Natural killer cell (primary cell): ENCODE data around the gene SF3B4. TPM values are rescaled to one million over a fixed set of nuclear protein-coding genes. Genes with fewer than 3 reads are reported as not detected.

ENCODE experiments used
- ATAC-seq, 3 donors: fragments of 150-1000 bp in 2 of 3; fragments of 200-7000 bp in 1 of 3; cut with Tn5 transposase; 1 replicate in 1 of 3; 2 replicates in 2 of 3; pipeline ENCODE4 v1.10.0; 2021; ENCODE audit warnings: mild to moderate bottlenecking in 2 of 3, moderate library complexity in 2 of 3
- DNase-seq, 2 donors: peaks; one replicate each; pipeline versions ENCODE4 v3.0.0 to v3.0.0-alpha.2; 2013 to 2021; ENCODE audit warnings: mixed read lengths in 1 of 2
- H3K27ac ChIP-seq: one replicate; pipeline ENCODE4 v1.5.1; 2013; ENCODE audit warnings: mild to moderate bottlenecking, low read length
- H3K27me3 ChIP-seq: one replicate; pipeline ENCODE4 v1.6.1; 2013; ENCODE audit warnings: low read length; ENCODE audit not compliant: control insufficient read depth, insufficient read depth
- H3K36me3 ChIP-seq: one replicate; pipeline ENCODE4 v1.6.1; 2013; ENCODE audit warnings: low read length; ENCODE audit not compliant: control insufficient read depth, insufficient read depth
- H3K4me1 ChIP-seq: one replicate; pipeline ENCODE4 v1.6.1; 2013; ENCODE audit warnings: low read length; ENCODE audit not compliant: control insufficient read depth, insufficient read depth
- H3K4me3 ChIP-seq: one replicate; pipeline ENCODE4 v1.5.1; 2013; ENCODE audit warnings: low read length
- H3K9me3 ChIP-seq: one replicate; pipeline ENCODE4 v1.6.1; 2013; ENCODE audit warnings: low read length; ENCODE audit not compliant: control insufficient read depth, insufficient read depth
- H3K27ac Mint-ChIP-seq, 2 donors: one replicate each; pipeline ENCODE4 v1.8.0; 2022; ENCODE audit warnings: mild to moderate bottlenecking in 2 of 2, mixed read lengths in 2 of 2, moderate library complexity in 1 of 2
- H3K27me3 Mint-ChIP-seq, 2 donors: one replicate each; pipeline ENCODE4 v1.8.0; 2022; ENCODE audit warnings: low read depth in 2 of 2, mixed read lengths in 2 of 2
- H3K36me3 Mint-ChIP-seq: one replicate; pipeline ENCODE4 v1.8.0; 2022; ENCODE audit warnings: mixed read lengths
- H3K4me1 Mint-ChIP-seq, 2 donors: one replicate each; pipeline ENCODE4 v1.8.0; 2022; ENCODE audit warnings: mixed read lengths in 2 of 2
- H3K4me3 Mint-ChIP-seq: one replicate; pipeline ENCODE4 v1.8.0; 2022; ENCODE audit warnings: mild to moderate bottlenecking, moderate library complexity, mixed read lengths
- H3K9me3 Mint-ChIP-seq, 2 donors: one replicate each; pipeline ENCODE4 v1.8.0; 2022; ENCODE audit warnings: mixed read lengths in 2 of 2
- CTCF ChIP-seq: fragments of 200-600 bp; IDR thresholded peaks from one replicate; pipeline ENCODE4 v1.8.0; 2022; ENCODE audit warnings: antibody characterized with exemption
- WGBS: methylation state at CpG from one replicate; pipeline ENCODE4 v1.1.7; 2013; ENCODE audit warnings: missing lambda C conversion rate; ENCODE audit not compliant: insufficient coverage; 5-methylcytosine and 5-hydroxymethylcytosine counted together
- intact Hi-C: fragments of 100-400 bp; cut with micrococcal nuclease; formaldehyde crosslinking; loops from one replicate; pipeline ENCODE4 v1.14.2; 2022
- total RNA-seq, 4 donors: library from RNA; stranded (reverse); fragments of 120-200 nt in 1 of 4; gene quantifications; one replicate each; pipeline versions ENCODE4 v1.2.3 to v1.2.4, GENCODE V29; 2013 to 2022

SF3B4 gene
- total RNA-seq, 3 donors from 2014 or later (not counting 1 experiment from before 2014, with no cell fraction given): 67.3 to 73.7 (median 68.5) TPM

GRCh38 chr1:149916193-149916897, 11.3 kb downstream of the SF3B4 start:
- no peak for ATAC-seq

GRCh38 chr1:149915429-149916192, 12.0 kb downstream of the SF3B4 start:
- DNase-seq (no peak), ATAC-seq (no peak)
- Mint-ChIP-seq H3K36me3 (no peaks in the 10 kb centered on the region), H3K27me3 (peaks cover 18 to 26% of the 10 kb centered on the region in 2 donors), H3K9me3 (no peaks in the 10 kb centered on the region), H3K4me1 (peaks cover 6 to 24% of the 10 kb centered on the region in 2 donors), H3K27ac (peak overlapping the region in 1 of 2 donors; percentile 48), H3K4me3 (peak overlapping the region; percentile 7)
- Histone ChIP-seq H3K4me1 (peaks cover 22% of the 10 kb centered on the region), H3K27me3 (peaks cover 4% of the 10 kb centered on the region), H3K27ac (no peak overlapping the region), H3K36me3 (no peaks in the 10 kb centered on the region), H3K9me3 (no peaks in the 10 kb centered on the region), H3K4me3 (no peak overlapping the region)
- WGBS: 77% methylated on average over 10 of the region's 11 CpGs
- intact Hi-C loops: no loop called here
- no peak for TF ChIP-seq CTCF

More at GRCh38 chr1:149916193-149916897, 11.3 kb downstream of the SF3B4 start:
- H3K27ac ChIP-seq: no peak overlapping the region
- 0% methylated on average over 1 of the region's 9 CpGs for WGBS
- peak in 1 of 2 donors; percentile 11 for DNase-seq
- H3K27me3 ChIP-seq: peaks cover 4% of the 10 kb centered on the region
- H3K4me3 ChIP-seq: no peak overlapping the region
- no peaks in the 10 kb centered on the region for H3K36me3 ChIP-seq
- Mint-ChIP-seq H3K27me3 (peaks cover 18 to 26% of the 10 kb centered on the region in 2 donors), H3K36me3 (no peaks in the 10 kb centered on the region), H3K27ac (peak overlapping the region in 1 of 2 donors; percentile 48), H3K4me3 (peak overlapping the region; percentile 7), H3K4me1 (peaks cover 6 to 24% of the 10 kb centered on the region in 2 donors), H3K9me3 (no peaks in the 10 kb centered on the region)
- peaks cover 22% of the 10 kb centered on the region for H3K4me1 ChIP-seq
- intact Hi-C loops: no loop called here
- no peak for TF ChIP-seq CTCF
- H3K9me3 ChIP-seq: no peaks in the 10 kb centered on the region

DNA sequence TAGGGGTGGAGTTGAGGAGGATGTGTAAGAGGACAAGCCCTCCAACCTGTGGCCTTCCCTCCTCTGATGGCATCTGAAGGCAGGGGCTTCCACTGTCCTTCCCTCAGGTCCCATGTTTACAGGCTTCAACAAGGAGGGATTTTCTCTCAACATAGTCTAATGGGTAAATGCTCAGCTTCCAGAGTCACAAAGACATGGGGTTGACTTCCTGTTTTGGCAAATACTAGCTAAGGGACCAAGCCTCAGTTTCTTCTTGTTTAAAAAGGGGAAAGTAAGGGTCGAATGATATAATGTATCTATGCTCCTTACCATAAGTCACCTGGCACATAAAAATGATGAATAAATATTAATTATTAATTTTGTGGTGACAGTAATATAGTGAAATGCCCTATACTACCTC, 13.1 kb downstream of the SF3B4 start:
- peaks cover 6 to 24% of the 10 kb centered on the region in 2 donors for H3K4me1 Mint-ChIP-seq
- peaks cover 18 to 26% of the 10 kb centered on the region in 2 donors for H3K27me3 Mint-ChIP-seq
- intact Hi-C loops: no loop called here
- H3K9me3 Mint-ChIP-seq: no peaks in the 10 kb centered on the region
- peaks cover 22% of the 10 kb centered on the region for H3K4me1 ChIP-seq
- peaks cover 4% of the 10 kb centered on the region for H3K27me3 ChIP-seq
- no peaks in the 10 kb centered on the region for H3K36me3 ChIP-seq
- H3K36me3 Mint-ChIP-seq: no peaks in the 10 kb centered on the region
- H3K27ac ChIP-seq: no peak overlapping the region
- no peak overlapping the region for H3K4me3 Mint-ChIP-seq
- no CpG with 5 or more reads among the region's 1 CpG for WGBS
- no peak for TF ChIP-seq CTCF
- no peaks in the 10 kb centered on the region for H3K9me3 ChIP-seq
- DNase-seq: no peak
- no peak overlapping the region for H3K4me3 ChIP-seq
- H3K27ac Mint-ChIP-seq: no peak overlapping the region
- no peak for ATAC-seq
